ENCODE data around the gene PKNOX2.
A peak's percentile ranks its signal among the peaks of the same experiment; 100 is the strongest.

PKNOX2 gene

GRCh38 chr11:125162743-125163142, 1.8 kb upstream of the PKNOX2 start:
- no peak for TF ChIP-seq CTCF (IDR thresholded peaks at IDR 0.05; ENCODE audit: borderline replicate concordance, insufficient read depth, low read depth, low read length)
- H3K4me3 ChIP-seq (ENCODE audit: low read depth, low read length): no peak overlapping the region

GRCh38 chr11:125163431-125164063, 1.0 kb upstream of the PKNOX2 start:
- no peak overlapping the region for H3K4me3 ChIP-seq (ENCODE audit: low read depth, low read length)
- TF ChIP-seq CTCF (IDR thresholded peaks at IDR 0.05; ENCODE audit: borderline replicate concordance, insufficient read depth, low read depth, low read length): no peak

GRCh38 chr11:125164091-125164421, 495 bp upstream of the PKNOX2 start:
- no peak overlapping the region for H3K4me3 ChIP-seq (ENCODE audit: low read depth, low read length)
- no peak for TF ChIP-seq CTCF (IDR thresholded peaks at IDR 0.05; ENCODE audit: borderline replicate concordance, insufficient read depth, low read depth, low read length)

- H3K4me3 ChIP-seq (ENCODE audit: low read depth, low read length): peak overlapping the region; percentile 28
- TF ChIP-seq CTCF (IDR thresholded peaks at IDR 0.05; ENCODE audit: borderline replicate concordance, insufficient read depth, low read depth, low read length): no peak
Measured at GRCh38 chr11:125165111-125165842, 726 bp downstream of the PKNOX2 start.

GRCh38 chr11:125165843-125166763, 1.6 kb downstream of the PKNOX2 start:
- no peak overlapping the region for H3K4me3 ChIP-seq (ENCODE audit: low read depth, low read length)
- TF ChIP-seq CTCF (IDR thresholded peaks at IDR 0.05; ENCODE audit: borderline replicate concordance, insufficient read depth, low read depth, low read length): no peak

GRCh38 chr11:125166764-125167291, 2.3 kb downstream of the PKNOX2 start:
- H3K4me3 ChIP-seq (ENCODE audit: low read depth, low read length): no peak overlapping the region
- TF ChIP-seq CTCF (IDR thresholded peaks at IDR 0.05; ENCODE audit: borderline replicate concordance, insufficient read depth, low read depth, low read length): no peak

Measured in GM12875 (cell line).